Ovary (tissue), 9 donors: ENCODE results near the gene PFKFB1. TPM values are rescaled to one million over a fixed set of nuclear protein-coding genes. Genes with fewer than 3 reads are reported as not detected.

Source experiments
- DNase-seq, 5 donors: peaks; one replicate each; pipeline ENCODE4 v3.0.0-alpha.2; 2019 to 2020
- H3K27ac ChIP-seq, 2 donors: fragments of 200-600 bp; one replicate each; pipeline versions ENCODE4 v1.5.1 to v1.8.0; 2019 to 2022
- H3K27me3 ChIP-seq: fragments of 200-600 bp; one replicate; pipeline ENCODE4 v1.8.0; 2022
- H3K36me3 ChIP-seq: fragments of 200-600 bp; sonication (generic); one replicate; pipeline ENCODE4 v1.5.1; 2019
- H3K4me1 ChIP-seq: one replicate; pipeline ENCODE4 v1.8.1; 2013; ENCODE audit warnings: mild to moderate bottlenecking, moderate library complexity; ENCODE audit not compliant: insufficient read depth
- H3K4me3 ChIP-seq: fragments of 200-600 bp; sonication (generic); one replicate; pipeline ENCODE4 v1.5.1; 2017
- H3K9me3 ChIP-seq, 2 donors: fragments of 200-600 bp in 1 of 2; sonication (generic) in 1 of 2; one replicate each; pipeline versions ENCODE4 v1.5.1 to v1.8.1; 2013 to 2019; ENCODE audit warnings: mild to moderate bottlenecking in 1 of 2, moderate library complexity in 1 of 2
- CTCF ChIP-seq, 3 donors: fragments of 450-650 bp in 2 of 3; fragments of 200-600 bp in 1 of 3; IDR thresholded peaks; one replicate each; pipeline versions ENCODE4 v1.5.1 to v1.8.0; 2016 to 2022; ENCODE audit warnings: antibody characterized with exemption in 3 of 3, mild to moderate bottlenecking in 1 of 3
- EP300 ChIP-seq: sonication (generic); formaldehyde crosslinking; IDR thresholded peaks from one replicate; pipeline ENCODE4 v1.6.1; 2017; ENCODE audit warnings: antibody characterized with exemption
- POLR2A ChIP-seq: fragments of 450-650 bp; IDR thresholded peaks from one replicate; pipeline ENCODE4 v1.6.1; 2017; ENCODE audit warnings: antibody characterized with exemption, mild to moderate bottlenecking, moderate library complexity
- WGBS, 3 donors: extraction: QIAGEN DNeasy Blood & Tissue Kit in 1 of 3; methylation state at CpG; one replicate each; pipeline versions ENCODE4 v1.1.5 to v1.1.7; 2013 to 2017; 5-methylcytosine and 5-hydroxymethylcytosine counted together
- intact Hi-C, 4 donors: fragments of 100-400 bp; cut with DNase I; formaldehyde crosslinking; loops; one replicate each; pipeline versions ENCODE4 v1.11.0 to v1.15.1; 2022 to 2023
- polyA plus RNA-seq, 2 donors: library from polyadenylated mRNA; stranded (reverse); fragments of 200-250 nt in 1 of 2; fragments of 350-450 nt in 1 of 2; fragmentation: Illumina TruSeq in 1 of 2; extraction: RNeasy Lipid Tissue Mini Kit (QIAGEN cat#74804) in 1 of 2; gene quantifications; one replicate each; pipeline ENCODE4 v1.2.3, GENCODE V29; 2013 to 2014
- total RNA-seq, 7 donors: library from RNA; depleted of rRNA in 2 of 7; stranded (reverse); fragments of >200 nt in 2 of 7; fragmentation: NEBNext Ultra II Directional in 3 of 7; extraction: Animal tissue kit (Norgen Biotek cat#: 25700) in 3 of 7; gene quantifications; one replicate each; pipeline versions ENCODE4 v1.1.0 to v1.2.4, GENCODE V29; 2016 to 2023
- donor health status: DM: no; HTN: no; CAD: no; lungs with moderate emphysema.
- donor health status: DM: no; HTN: no; CAD: no.
- donor health status: Bipolar disorder and iron deficiency.
- donor health status: DM: yes; HTN: yes; CAD: no.
- donor health status: DM: no; HTN: no; CAD: no.
- donor health status: DM: yes; HTN: yes; CAD: no.

The PFKFB1 gene
- total and polyA plus RNA-seq, 9 donors = 0.07 to 0.25 (median 0.23) TPM; not detected in 6

- TF ChIP-seq POLR2A (no peak), CTCF (IDR thresholded peaks at IDR 0.05) (no peak), EP300 (no peak)
- peaks cover 10% of the 10 kb centered on the region for H3K4me1 ChIP-seq
- intact Hi-C loops = loop anchor here in 1 of 4 donors (10.0 kb wide), 1 partner anchor 819 kb away; the partner anchor contains the start of gene FAM120C
- no peak overlapping the region for H3K4me3 ChIP-seq
- WGBS, 3 donors = 71 to 81% (median 81%) methylated on average over 1 of the region's 1 CpG
- H3K27ac ChIP-seq = no peak overlapping the region
- no peaks in the 10 kb centered on the region for H3K9me3 ChIP-seq
- H3K27me3 ChIP-seq = no peaks in the 10 kb centered on the region
- no peak for DNase-seq
- no peaks in the 10 kb centered on the region for H3K36me3 ChIP-seq
Measured at GRCh38 chrX:55004231-55004630, 10.2 kb upstream of the PFKFB1 start.

GRCh38 chrX:54999717-55000598, 6.0 kb upstream of the PFKFB1 start, which contains the start of gene APEX2:
Gene APEX2, plus strand, starts transcription at chrX:55000363. Its CDS starts 60 bp downstream, at chrX:55000423.
- peak; percentile 86 to 92 (median 87) for DNase-seq
- Histone ChIP-seq H3K27me3 (no peaks in the 10 kb centered on the region), H3K36me3 (no peaks in the 10 kb centered on the region), H3K27ac (peak within 1 kb of the TSS; percentile 58 to 77), H3K4me1 (no peaks in the 10 kb centered on the region), H3K4me3 (peak within 1 kb of the TSS; percentile 52), H3K9me3 (no peaks in the 10 kb centered on the region)
- intact Hi-C loops = loop anchor here in 1 of 4 donors (10.0 kb wide), 1 partner anchor 815 kb away; the partner anchor contains the start of gene FAM120C
- TF ChIP-seq POLR2A = peak; percentile 74
- no peak for TF ChIP-seq EP300
- 30 to 45% (median 41%) methylated on average over 55 of the region's 55 CpGs for WGBS, 3 donors

- Histone ChIP-seq H3K4me3 (no peak overlapping the region), H3K27ac (no peak overlapping the region), H3K27me3 (no peaks in the 10 kb centered on the region), H3K4me1 (no peaks in the 10 kb centered on the region), H3K36me3 (no peaks in the 10 kb centered on the region), H3K9me3 (no peaks in the 10 kb centered on the region)
- intact Hi-C loops = no loop called here
- TF ChIP-seq EP300 = no peak
- no peak for TF ChIP-seq POLR2A
- no peak for TF ChIP-seq CTCF (IDR thresholded peaks at IDR 0.05)
- no peak for DNase-seq
Measured at GRCh38 chrX:54995621-54996020, 1.6 kb upstream of the PFKFB1 start.

GRCh38 chrX:54994668-54995351, 822 bp upstream of the PFKFB1 start:
- Histone ChIP-seq H3K4me1 (no peaks in the 10 kb centered on the region), H3K36me3 (no peaks in the 10 kb centered on the region), H3K27me3 (no peaks in the 10 kb centered on the region), H3K4me3 (no peak overlapping the region), H3K27ac (no peak overlapping the region), H3K9me3 (no peaks in the 10 kb centered on the region)
- intact Hi-C loops = no loop called here
- DNase-seq = no peak
- no peak for TF ChIP-seq EP300
- TF ChIP-seq CTCF (IDR thresholded peaks at IDR 0.05) = no peak
- TF ChIP-seq POLR2A = no peak
- 63 to 70% (median 68%) methylated on average over 6 of the region's 6 CpGs for WGBS, 3 donors
